ENCODE results near the gene TDRD1. TPM values are rescaled to one million over a fixed set of nuclear protein-coding genes. Genes with fewer than 3 reads are reported as not detected.

Gene TDRD1
- total and polyA plus RNA-seq, 10 of the 15 experiments (the other 5 are each of a cell fraction or from before 2014, with no cell fraction given): 0.03 to 0.04 TPM; not detected in 8

DNA sequence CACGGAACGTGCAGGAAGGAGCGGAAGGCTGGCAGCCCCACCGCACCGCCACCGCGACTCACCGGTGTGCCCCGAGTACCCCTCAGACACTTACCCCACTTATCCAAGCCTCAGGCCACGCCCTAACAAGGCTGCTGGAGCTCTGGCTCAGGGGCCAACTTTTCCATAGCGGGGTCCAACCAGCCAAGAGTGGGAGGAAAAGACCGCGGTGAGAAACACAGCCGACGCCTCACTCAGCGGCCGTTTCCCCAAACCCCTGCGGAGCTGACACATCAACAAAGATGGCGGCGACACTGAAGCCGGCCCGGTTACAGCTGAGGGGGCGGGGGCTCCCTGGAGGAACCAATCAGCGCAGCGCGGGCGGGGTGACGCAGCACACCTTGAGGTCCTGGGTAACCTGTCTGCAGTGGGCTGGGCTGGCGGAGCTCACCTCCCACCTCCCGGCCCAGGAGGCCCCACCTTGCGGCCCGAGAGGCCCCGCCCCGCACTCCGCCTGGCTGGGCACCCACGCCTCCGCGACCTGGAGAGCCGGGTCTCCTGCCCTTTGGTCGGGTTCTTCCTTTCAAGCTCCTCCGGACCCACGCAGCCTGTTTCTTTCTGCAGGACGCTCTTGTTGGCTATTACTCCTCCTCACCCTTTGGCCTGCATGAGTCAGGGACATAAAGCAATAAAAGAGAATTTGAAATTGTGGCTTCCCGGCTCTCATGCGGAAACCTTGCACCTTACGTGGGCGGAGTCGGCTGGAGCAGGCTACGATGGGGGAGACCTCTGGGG is 5.0 kb upstream of the TDRD1 start, which contains the start of gene CCDC186 (continued):
- TF ChIP-seq KDM1A (IDR thresholded peaks at IDR 0.05; ENCODE audit: borderline replicate concordance) (no peak), EZH2 (IDR thresholded peaks at IDR 0.05; ENCODE audit: borderline replicate concordance, control insufficient read depth, low read depth, low read length) (no peak), BMI1 (IDR thresholded peaks at IDR 0.05; ENCODE audit: borderline replicate concordance) (no peak), MYB (IDR thresholded peaks at IDR 0.05; ENCODE audit: borderline replicate concordance, low read depth, low read length) (no peak), SMAD5 (IDR thresholded peaks at IDR 0.05; ENCODE audit: low read depth) (0 out of 2 replicates have a peak, but pooled peaks have one; percentile 49), NBN (IDR thresholded peaks at IDR 0.05) (no peak; the same call in 1 of the 2 replicates), MEF2B (IDR thresholded peaks at IDR 0.05; ENCODE audit: partially characterized antibody, poor library complexity, severe bottlenecking) (peak; percentile 5), POU2F2 (IDR thresholded peaks at IDR 0.05; ENCODE audit: borderline replicate concordance, low read depth, low read length) (peak; percentile 59; the same call in 1 of the 3 replicates), CHD2 (IDR thresholded peaks at IDR 0.05; ENCODE audit: borderline replicate concordance, low read depth, low read length) (0 out of 2 replicates have a peak, but pooled peaks have one; percentile 30), IKZF2 (IDR thresholded peaks at IDR 0.05) (0 out of 4 replicates have a peak, but pooled peaks of 1 of the 2 experiments have one; percentile 5), ZNF622 (IDR thresholded peaks at IDR 0.05) (no peak), REST (IDR thresholded peaks at IDR 0.05; ENCODE audit: low read depth, low read length) (no peak)
- TF ChIP-seq, protein P1, sequence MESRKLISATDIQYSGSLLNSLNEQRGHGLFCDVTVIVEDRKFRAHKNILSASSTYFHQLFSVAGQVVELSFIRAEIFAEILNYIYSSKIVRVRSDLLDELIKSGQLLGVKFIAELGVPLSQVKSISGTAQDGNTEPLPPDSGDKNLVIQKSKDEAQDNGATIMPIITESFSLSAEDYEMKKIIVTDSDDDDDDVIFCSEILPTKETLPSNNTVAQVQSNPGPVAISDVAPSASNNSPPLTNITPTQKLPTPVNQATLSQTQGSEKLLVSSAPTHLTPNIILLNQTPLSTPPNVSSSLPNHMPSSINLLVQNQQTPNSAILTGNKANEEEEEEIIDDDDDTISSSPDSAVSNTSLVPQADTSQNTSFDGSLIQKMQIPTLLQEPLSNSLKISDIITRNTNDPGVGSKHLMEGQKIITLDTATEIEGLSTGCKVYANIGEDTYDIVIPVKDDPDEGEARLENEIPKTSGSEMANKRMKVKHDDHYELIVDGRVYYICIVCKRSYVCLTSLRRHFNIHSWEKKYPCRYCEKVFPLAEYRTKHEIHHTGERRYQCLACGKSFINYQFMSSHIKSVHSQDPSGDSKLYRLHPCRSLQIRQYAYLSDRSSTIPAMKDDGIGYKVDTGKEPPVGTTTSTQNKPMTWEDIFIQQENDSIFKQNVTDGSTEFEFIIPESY (IDR thresholded peaks at IDR 0.05): no peak
